Measurements from ENCODE around the gene TSPAN4. TPM values are rescaled to one million over a fixed set of nuclear protein-coding genes. Genes with fewer than 3 reads are reported as not detected.

TSPAN4 gene
- total RNA-seq, 1 donor from 2014 or later: 40.2 TPM

GRCh38 chr11:873706-874105 lies 31.1 kb downstream of the TSPAN4 start:
- DNase-seq (ENCODE audit: low read depth, low spot score): no peak
- H3K36me3 Mint-ChIP-seq (ENCODE audit: low read depth): peaks cover 3% of the 10 kb centered on the region
- no peaks in the 10 kb centered on the region for H3K27me3 Mint-ChIP-seq (ENCODE audit: low read depth)
- no peak for TF ChIP-seq CTCF (conservative IDR thresholded peaks at IDR 0.05)
- no peaks in the 10 kb centered on the region for H3K9me3 Mint-ChIP-seq
- no peak overlapping the region for H3K27ac Mint-ChIP-seq (ENCODE audit: unreplicated experiment)
- no peaks in the 10 kb centered on the region for H3K4me1 Mint-ChIP-seq
- H3K4me3 Mint-ChIP-seq: no peak overlapping the region

- no peak for TF ChIP-seq CTCF (conservative IDR thresholded peaks at IDR 0.05)
- Mint-ChIP-seq H3K27ac (ENCODE audit: unreplicated experiment) (no peak overlapping the region), H3K9me3 (no peaks in the 10 kb centered on the region), H3K4me1 (no peaks in the 10 kb centered on the region), H3K36me3 (ENCODE audit: low read depth) (peaks cover 3% of the 10 kb centered on the region), H3K27me3 (ENCODE audit: low read depth) (no peaks in the 10 kb centered on the region), H3K4me3 (no peak overlapping the region)
- no peak for DNase-seq (ENCODE audit: low read depth, low spot score)
These were observed 32.6 kb downstream of the TSPAN4 start for GRCh38 chr11:875203-875602.

- Mint-ChIP-seq H3K36me3 (ENCODE audit: low read depth) (peaks cover 4% of the 10 kb centered on the region), H3K4me3 (no peak overlapping the region), H3K27me3 (ENCODE audit: low read depth) (no peaks in the 10 kb centered on the region), H3K4me1 (no peaks in the 10 kb centered on the region), H3K9me3 (no peaks in the 10 kb centered on the region), H3K27ac (ENCODE audit: unreplicated experiment) (no peak overlapping the region)
- DNase-seq (ENCODE audit: low read depth, low spot score): no peak
- TF ChIP-seq CTCF (conservative IDR thresholded peaks at IDR 0.05): no peak
These were observed 33.2 kb downstream of the TSPAN4 start for GRCh38 chr11:875769-876301.

- H3K4me3 Mint-ChIP-seq: no peak overlapping the region
- no peak for TF ChIP-seq CTCF (conservative IDR thresholded peaks at IDR 0.05)
- H3K4me1 Mint-ChIP-seq: no peaks in the 10 kb centered on the region
These were observed 33.9 kb downstream of the TSPAN4 start for GRCh38 chr11:876545-876944.

GRCh38 chr11:877565-877964 lies 34.9 kb downstream of the TSPAN4 start:
- H3K27ac Mint-ChIP-seq (ENCODE audit: unreplicated experiment): no peak overlapping the region
- peaks cover 9% of the 10 kb centered on the region for H3K36me3 Mint-ChIP-seq (ENCODE audit: low read depth)

More at GRCh38 chr11:876545-876944, 33.9 kb downstream of the TSPAN4 start:
- H3K27me3 Mint-ChIP-seq (ENCODE audit: low read depth): no peaks in the 10 kb centered on the region
- H3K27ac Mint-ChIP-seq (ENCODE audit: unreplicated experiment): no peak overlapping the region
- H3K9me3 Mint-ChIP-seq: no peaks in the 10 kb centered on the region
- DNase-seq (ENCODE audit: low read depth, low spot score): no peak
- H3K36me3 Mint-ChIP-seq (ENCODE audit: low read depth): peaks cover 6% of the 10 kb centered on the region

More at GRCh38 chr11:877565-877964, 34.9 kb downstream of the TSPAN4 start:
- no peaks in the 10 kb centered on the region for H3K27me3 Mint-ChIP-seq (ENCODE audit: low read depth)
- no peak for TF ChIP-seq CTCF (conservative IDR thresholded peaks at IDR 0.05)
- no peaks in the 10 kb centered on the region for H3K4me1 Mint-ChIP-seq
- DNase-seq (ENCODE audit: low read depth, low spot score): no peak
- H3K4me3 Mint-ChIP-seq: no peak overlapping the region
- H3K9me3 Mint-ChIP-seq: no peaks in the 10 kb centered on the region
